NCI-H82 treated with DMSO at 0.1 percent for 48 hours (cell line): ENCODE data around the gene CACNA1C.

Experiments
- DNase-seq: peaks from one replicate; lab custom pipeline; 2025; ENCODE audit not compliant: unreplicated experiment; lab: John Stamatoyannopoulos, UW

The CACNA1C gene

DNA sequence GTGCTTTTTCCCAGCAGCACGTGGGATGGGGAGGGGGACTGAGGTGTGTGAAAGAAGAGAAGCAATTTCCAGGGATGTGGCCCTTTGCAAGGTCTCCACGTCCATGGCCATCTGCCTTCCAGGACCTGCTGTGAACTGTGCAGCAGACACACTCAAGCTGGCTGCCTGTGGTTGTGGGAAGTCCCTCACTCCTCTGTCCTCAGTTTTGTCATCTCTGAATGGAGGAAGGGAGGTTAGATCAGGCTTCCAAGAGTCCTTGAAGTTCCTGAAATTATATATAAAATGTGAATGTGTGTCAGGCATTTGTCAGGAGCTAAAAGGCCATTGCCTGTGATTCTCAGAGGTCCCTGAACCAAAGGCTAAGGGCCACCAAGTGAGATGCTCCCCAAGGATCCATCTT lies 328.2 kb downstream of the CACNA1C start:
- DNase-seq: no peak

DNA sequence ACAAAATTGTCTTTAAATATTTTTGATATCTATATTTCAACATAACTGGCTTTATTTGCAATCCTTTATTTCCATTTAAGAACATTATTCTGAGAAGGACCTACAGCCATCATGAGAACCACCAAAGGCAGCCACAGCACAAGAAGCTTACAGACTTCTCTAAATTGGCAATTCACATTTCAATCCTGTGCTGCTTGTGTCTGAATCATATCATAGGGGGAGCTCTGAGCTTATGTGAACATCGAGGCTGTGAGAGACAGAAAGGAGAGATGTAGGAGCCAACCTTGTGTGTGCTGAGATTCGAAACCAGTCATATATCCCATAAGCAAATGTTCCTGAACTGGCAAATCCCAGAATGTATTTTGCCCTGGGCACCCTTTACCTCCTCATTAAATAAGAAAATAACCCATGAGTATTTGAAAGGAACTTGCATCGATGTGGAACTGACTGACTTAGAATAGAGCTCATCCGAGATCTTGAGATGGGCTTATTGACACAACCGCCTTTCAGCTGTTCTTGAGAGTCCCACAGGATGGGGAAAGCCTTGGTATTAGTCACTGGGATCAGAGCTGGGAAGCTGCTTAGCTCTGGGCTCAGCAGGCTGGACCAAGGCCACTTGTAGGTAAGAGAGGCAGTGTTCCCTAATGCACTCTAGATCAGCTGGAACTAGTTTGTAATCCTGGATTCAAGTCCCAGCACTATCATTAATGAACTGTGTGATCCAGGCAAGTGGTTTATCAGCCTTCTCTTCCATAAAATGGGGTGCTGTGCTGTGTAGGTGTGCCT lies 329.8 kb downstream of the CACNA1C start:
- no peak for DNase-seq

DNA sequence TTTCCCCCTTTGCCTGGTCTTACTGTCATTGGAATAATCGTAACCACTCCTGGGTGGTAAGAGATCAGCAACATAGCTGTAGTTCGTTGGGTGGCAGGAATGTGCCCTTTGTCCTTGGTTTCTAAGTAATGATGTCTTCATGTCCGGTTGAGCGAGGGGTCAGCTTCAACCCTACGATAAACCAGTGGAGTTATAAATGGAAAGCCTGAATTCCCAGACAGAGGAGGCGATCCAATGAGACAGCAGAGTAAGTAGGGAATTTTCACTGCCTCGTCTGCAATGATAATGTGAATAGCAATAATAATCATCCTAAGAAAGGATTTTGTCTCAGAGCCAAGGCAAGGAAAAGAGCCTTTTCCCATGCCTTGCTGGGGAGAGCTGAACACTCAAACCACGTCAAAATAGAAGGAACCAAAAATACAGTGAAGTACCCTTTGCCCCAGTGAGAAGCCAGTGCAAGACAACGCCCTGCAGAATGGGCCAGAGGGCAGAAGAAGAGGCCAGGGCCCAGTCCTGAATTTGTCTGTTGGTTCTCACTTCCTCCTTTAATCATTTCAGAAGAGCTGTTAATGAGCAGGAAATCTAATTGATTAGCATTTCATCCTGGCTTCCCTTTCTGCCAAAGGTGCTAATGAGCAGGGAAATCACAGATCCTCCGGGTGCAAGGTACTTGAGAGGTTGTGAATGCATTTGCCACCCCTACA lies 330.7 kb downstream of the CACNA1C start:
- no peak for DNase-seq

GRCh38 chr12:2384029-2384386 lies 331.2 kb downstream of the CACNA1C start:
- no peak for DNase-seq

GRCh38 chr12:2384533-2385351 lies 332.0 kb downstream of the CACNA1C start:
- DNase-seq: no peak

GRCh38 chr12:2385529-2385928 lies 332.7 kb downstream of the CACNA1C start:
- no peak for DNase-seq

DNA sequence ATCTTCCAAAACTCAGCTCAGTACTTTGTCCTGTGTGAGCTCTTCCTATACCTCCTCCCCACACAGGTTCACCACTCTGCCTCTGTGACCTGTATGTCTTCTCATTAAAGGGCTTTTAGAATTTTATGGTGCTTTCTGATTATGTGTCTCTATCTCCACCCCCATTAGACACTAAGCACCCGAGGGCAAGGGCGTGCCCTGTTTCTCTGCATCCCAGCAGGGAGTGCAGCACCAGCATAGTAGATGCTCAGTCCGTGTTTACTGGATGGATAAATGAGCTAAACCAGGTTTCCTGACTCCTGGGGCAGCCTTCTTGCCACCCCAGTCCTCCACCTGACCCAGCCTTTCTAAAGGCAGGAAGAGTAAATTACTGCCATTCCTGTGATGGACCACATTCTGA lies 333.8 kb downstream of the CACNA1C start:
- no peak for DNase-seq

DNA sequence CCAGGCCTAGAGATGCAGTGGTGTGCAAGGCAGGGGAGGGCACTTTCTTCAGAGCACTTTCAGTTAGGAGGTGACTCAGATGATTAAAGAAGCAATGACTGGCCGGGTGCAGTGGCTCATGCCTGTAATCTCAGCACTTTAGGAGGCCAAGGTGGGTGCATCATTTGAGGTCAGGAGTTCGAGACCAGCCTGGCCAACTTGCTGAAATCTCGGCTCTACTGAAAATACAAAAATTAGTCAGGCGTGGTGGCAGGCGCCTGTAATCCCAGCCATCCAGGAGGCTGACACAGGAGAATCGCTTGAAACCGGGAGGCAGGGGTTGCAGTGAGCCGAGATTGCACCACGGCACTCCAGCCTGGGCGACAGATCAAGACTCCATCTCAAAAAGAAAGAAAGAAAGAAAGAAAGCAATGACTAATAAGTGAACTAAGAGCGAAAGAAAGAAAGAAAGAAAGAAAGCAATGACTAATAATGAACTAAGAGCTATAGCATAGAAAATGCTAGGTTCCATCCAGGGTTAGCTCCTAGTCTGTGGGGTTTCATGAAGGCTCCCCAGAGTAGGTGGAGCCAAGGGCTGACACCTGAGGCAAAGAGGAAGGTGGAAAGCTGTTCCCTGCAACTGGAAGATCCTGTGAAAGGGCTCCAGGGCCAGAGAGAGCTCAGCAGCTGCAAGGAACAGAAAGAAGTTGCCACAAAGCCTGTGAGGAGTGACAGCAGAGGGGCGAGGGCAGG lies 334.5 kb downstream of the CACNA1C start:
- no peak for DNase-seq

DNA sequence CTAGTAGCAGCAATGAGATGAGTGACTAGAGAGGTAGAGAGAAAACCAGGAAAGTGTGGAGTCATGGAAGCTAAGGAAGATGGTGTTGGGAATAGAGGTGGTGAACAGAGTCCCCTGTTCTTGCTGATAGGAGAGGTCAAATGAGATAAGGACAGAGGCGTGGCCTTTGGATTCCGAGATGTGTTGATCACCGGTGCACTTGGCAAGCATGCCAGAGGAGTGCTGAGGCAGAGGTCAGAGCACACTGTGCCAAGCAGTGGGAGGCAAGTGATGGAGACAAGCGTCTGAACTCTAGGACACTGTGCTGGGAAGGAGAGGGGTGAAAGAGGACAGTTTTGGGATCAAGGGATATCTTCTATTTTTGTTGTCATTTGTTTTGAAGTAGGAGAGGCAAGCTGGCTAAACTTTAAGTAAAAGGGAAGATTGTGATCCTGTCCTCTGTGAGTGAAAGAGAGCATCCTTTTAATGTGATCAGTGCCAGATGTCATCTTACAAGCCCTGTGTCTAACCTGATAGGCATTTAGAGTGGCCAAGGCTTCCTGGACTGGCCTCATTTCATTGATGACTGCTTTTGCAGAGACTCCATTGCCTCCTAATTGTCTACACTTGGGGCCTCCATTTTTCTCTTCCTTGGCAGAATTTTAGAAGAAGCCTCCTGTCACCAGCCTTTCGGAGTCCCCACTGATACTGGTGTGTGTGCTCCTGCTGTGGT lies 336.4 kb downstream of the CACNA1C start:
- DNase-seq: no peak

GRCh38 chr12:2390133-2390532 lies 337.3 kb downstream of the CACNA1C start:
- DNase-seq: no peak

DNA sequence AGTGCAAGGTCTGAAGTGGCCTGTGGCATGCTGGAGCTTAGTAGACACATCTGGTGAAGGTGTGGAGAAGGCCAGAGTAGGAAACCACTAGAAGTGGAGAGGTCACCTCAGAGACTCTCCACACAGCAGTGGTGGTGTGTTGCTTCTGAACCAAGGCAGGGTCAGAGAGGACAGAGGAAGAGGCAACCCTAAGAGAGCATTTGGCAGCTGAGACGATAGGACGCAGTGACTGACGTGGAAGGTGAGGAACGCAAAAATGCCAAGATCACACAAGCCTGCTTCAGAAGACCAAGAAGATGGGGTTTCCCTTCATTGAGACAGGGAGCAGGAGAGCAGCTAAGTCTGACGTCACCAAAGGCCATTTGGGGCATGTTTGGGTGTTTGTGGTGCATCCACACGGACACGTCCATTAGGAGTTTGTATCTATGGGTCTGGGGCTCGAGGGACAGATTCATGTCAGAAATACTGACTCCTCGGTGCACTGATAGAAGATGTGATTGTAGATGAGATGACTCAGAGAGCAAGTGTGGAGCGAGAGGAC lies 338.1 kb downstream of the CACNA1C start:
- no peak for DNase-seq

- no peak for DNase-seq
These were observed 339.0 kb downstream of the CACNA1C start for GRCh38 chr12:2391740-2392331.

DNA sequence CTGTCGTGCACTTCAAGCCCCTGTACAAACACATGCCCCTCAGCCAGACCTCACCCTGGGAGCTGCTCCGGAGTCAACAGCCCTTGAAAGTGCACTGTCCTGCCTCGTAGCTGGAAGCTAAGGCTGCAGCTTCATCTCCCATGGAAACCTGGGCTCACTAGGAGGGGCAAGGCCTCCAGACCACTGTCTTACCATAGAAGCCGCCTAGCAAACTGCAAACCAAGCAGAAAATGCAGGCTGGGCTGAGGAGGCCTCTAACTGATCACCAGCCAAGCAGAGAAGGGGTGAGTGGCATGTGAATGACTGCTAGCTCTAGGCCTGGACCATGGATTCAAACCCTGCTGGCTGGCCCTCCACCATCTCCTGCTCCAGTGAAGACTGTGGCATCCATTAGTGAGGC lies 340.2 kb downstream of the CACNA1C start:
- DNase-seq: no peak

DNA sequence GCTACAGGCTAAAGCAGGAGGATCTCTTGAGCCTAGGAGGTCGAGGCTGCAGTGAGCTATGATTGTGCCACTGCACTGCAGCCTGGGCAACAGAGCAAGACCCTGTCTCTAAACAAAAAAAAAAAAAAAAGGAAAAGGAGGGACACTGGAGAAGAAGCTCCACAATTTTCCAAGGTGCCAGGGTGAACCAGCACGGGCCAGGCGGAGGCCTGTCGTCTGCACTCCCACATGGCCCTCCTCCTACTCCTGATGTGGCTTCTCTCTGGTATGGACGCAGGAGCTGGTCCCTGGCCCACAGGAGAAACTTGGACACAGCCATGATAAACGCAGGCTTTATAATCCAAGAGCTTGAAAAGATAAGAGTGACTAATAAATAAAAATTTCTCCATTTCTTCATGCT lies 341.2 kb downstream of the CACNA1C start:
- no peak for DNase-seq

GRCh38 chr12:2395354-2395977 lies 342.7 kb downstream of the CACNA1C start:
- DNase-seq: no peak

GRCh38 chr12:2396448-2396871 lies 343.7 kb downstream of the CACNA1C start:
- no peak for DNase-seq

DNA sequence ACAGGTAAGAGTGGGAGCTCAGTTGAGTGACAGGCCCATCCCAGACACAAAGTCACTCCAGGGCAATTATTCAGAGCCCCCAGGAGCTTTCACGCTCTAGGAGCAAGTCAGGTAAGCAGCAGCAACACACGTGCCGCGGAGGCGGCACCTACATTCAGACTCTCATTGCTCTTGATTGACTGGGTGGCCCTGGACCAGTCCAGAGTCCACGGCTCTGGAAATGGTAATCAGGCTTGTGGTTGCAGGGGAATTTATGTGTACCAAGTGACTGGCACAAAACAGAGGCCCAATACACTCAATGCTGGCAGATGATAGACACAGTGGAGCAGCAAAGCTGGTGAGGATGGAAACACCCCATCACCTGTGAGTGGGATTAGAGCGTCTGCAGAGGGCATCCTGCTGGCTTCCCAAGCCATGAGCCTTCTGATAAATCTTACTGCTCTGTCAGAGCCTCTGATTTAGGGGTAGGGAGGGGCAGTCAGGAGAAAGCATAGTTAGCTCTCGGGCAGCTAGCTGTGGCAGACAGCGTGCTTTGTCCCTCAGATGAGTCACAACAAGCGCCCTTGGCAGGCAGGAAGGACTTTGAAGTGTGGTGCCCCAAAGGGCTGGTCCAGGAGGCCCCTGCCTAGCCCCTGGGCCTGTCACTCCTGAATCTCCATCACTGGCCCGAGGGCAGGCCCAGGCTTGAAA lies 344.7 kb downstream of the CACNA1C start:
- no peak for DNase-seq

GRCh38 chr12:2401040-2401439 lies 348.3 kb downstream of the CACNA1C start:
- DNase-seq: no peak

- DNase-seq: no peak
These were observed 349.3 kb downstream of the CACNA1C start for GRCh38 chr12:2402073-2402579.
